Gastrocnemius medialis (tissue), 4 donors: ENCODE measurements around the gene BUB1B. TPM values are rescaled to one million over a fixed set of nuclear protein-coding genes. Genes with fewer than 3 reads are reported as not detected.

Source experiments
- ATAC-seq, 2 donors: fragments of 150-250 bp; one replicate each; pipeline ENCODE4 v1.9.1; 2016
- DNase-seq, 2 donors: peaks; one replicate each; pipeline ENCODE4 v3.0.0-alpha.2; 2019
- H3K27ac ChIP-seq, 4 donors: fragments of 200-600 bp; sonication (generic); 1 replicate in 1 of 4; 2 replicates in 3 of 4; pipeline ENCODE4 v1.5.1; 2016 to 2018; ENCODE audit warnings: mild to moderate bottlenecking in 2 of 4, moderate library complexity in 1 of 4
- H3K27me3 ChIP-seq, 3 donors: fragments of 200-600 bp; sonication (generic) in 2 of 3; 1 replicate in 1 of 3; 2 replicates in 2 of 3; pipeline versions ENCODE4 v1.5.1 to v1.6.0; 2016 to 2019; ENCODE audit warnings: mild to moderate bottlenecking in 1 of 3, moderate library complexity in 1 of 3
- H3K36me3 ChIP-seq, 2 donors: fragments of 200-600 bp; sonication (generic) in 1 of 2; one replicate each; pipeline ENCODE4 v1.5.1; 2017 to 2018
- H3K4me1 ChIP-seq, 2 donors: fragments of 200-600 bp; sonication (generic) in 1 of 2; one replicate each; pipeline ENCODE4 v1.5.1; 2016 to 2017; ENCODE audit warnings: mild to moderate bottlenecking in 2 of 2
- H3K4me3 ChIP-seq, 4 donors: fragments of 200-600 bp; sonication (generic) in 3 of 4; 1 replicate in 1 of 4; 2 replicates in 3 of 4; pipeline ENCODE4 v1.5.1; 2016 to 2019; ENCODE audit warnings: mild to moderate bottlenecking in 2 of 4
- H3K9me3 ChIP-seq, 3 donors: fragments of 200-600 bp; sonication (generic) in 2 of 3; 1 replicate in 1 of 3; 2 replicates in 2 of 3; pipeline ENCODE4 v1.5.1; 2016 to 2019
- POLR2A ChIP-seq, 2 donors: fragments of 450-650 bp; IDR thresholded peaks; one replicate each; pipeline ENCODE4 v1.6.1; 2017; ENCODE audit warnings: antibody characterized with exemption in 2 of 2, mild to moderate bottlenecking in 2 of 2, moderate library complexity in 2 of 2
- in situ Hi-C, 4 donors: fragments of 200-750 bp; cut with MboI; loops; one replicate each; pipeline versions ENCODE4 v1.15.0 to v1.8.0; 2017; ENCODE audit warnings: low sequenced_read_pairs in 4 of 4
- intact Hi-C: fragments of 100-400 bp; cut with DNase I; formaldehyde crosslinking; loops from one replicate; pipeline ENCODE4 v1.15.1; 2023; ENCODE audit warnings: low total_unique reads
- total RNA-seq, 4 donors: library from RNA; depleted of rRNA; stranded (reverse); fragments of >200 nt; gene quantifications; one replicate each; pipeline versions ENCODE4 v1.1.0 to v1.2.3, GENCODE V29; 2016
- TF ChIP-seq, protein P1 (sequence below), 5 experiments: fragments of 450-650 bp in 3 of 5; fragments of 200-600 bp in 2 of 5; sonication (generic) in 2 of 5; IDR thresholded peaks in 4 of 5; conservative IDR thresholded peaks in 1 of 5; 1 replicate in 4 of 5; 2 replicates in 1 of 5; pipeline ENCODE4 v1.5.1; 2016 to 2019; ENCODE audit warnings: antibody characterized with exemption in 5 of 5, mild to moderate bottlenecking in 3 of 5, moderate library complexity in 3 of 5

Gene BUB1B
- total RNA-seq, 4 donors from 2014 or later = 0.51 to 1.8 TPM; not detected in 2

DNA sequence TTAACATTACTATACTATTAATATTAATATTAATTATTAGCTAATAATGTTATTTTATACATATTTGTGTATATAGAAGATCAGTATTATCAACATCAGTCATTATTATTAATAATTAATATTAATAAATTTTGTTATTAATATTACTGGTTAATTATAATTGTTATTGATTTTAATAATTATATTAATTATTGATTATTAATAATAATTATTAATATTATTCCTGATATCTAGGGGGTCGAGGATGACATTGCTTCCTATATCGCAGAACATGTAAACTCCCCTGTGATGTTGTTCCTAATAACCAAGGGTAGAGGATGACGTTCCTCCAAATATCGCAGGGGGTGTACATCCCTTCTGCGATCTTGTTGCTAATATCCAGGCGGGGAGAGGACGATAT, 34.9 kb upstream of the BUB1B start:
- intact Hi-C loops = no loop called here
- TF ChIP-seq, protein P1, sequence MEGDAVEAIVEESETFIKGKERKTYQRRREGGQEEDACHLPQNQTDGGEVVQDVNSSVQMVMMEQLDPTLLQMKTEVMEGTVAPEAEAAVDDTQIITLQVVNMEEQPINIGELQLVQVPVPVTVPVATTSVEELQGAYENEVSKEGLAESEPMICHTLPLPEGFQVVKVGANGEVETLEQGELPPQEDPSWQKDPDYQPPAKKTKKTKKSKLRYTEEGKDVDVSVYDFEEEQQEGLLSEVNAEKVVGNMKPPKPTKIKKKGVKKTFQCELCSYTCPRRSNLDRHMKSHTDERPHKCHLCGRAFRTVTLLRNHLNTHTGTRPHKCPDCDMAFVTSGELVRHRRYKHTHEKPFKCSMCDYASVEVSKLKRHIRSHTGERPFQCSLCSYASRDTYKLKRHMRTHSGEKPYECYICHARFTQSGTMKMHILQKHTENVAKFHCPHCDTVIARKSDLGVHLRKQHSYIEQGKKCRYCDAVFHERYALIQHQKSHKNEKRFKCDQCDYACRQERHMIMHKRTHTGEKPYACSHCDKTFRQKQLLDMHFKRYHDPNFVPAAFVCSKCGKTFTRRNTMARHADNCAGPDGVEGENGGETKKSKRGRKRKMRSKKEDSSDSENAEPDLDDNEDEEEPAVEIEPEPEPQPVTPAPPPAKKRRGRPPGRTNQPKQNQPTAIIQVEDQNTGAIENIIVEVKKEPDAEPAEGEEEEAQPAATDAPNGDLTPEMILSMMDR (IDR thresholded peaks at IDR 0.05 in 4 of 5, conservative IDR thresholded peaks at IDR 0.05 in 1 of 5) = no peak
- no peak for TF ChIP-seq POLR2A (IDR thresholded peaks at IDR 0.05)
- Histone ChIP-seq H3K27me3 (peaks cover 0 to 11% (median 0%) of the 10 kb centered on the region in 3 donors), H3K27ac (no peak overlapping the region), H3K4me3 (no peak overlapping the region), H3K9me3 (no peaks in the 10 kb centered on the region), H3K4me1 (no peaks in the 10 kb centered on the region), H3K36me3 (no peaks in the 10 kb centered on the region)
- in situ Hi-C loops = loop anchor here in 1 of 4 donors (25.0 kb wide), 1 partner anchor 339 kb away; the partner anchor contains the start of gene FSIP1
- ATAC-seq (no peak), DNase-seq (no peak)

DNA sequence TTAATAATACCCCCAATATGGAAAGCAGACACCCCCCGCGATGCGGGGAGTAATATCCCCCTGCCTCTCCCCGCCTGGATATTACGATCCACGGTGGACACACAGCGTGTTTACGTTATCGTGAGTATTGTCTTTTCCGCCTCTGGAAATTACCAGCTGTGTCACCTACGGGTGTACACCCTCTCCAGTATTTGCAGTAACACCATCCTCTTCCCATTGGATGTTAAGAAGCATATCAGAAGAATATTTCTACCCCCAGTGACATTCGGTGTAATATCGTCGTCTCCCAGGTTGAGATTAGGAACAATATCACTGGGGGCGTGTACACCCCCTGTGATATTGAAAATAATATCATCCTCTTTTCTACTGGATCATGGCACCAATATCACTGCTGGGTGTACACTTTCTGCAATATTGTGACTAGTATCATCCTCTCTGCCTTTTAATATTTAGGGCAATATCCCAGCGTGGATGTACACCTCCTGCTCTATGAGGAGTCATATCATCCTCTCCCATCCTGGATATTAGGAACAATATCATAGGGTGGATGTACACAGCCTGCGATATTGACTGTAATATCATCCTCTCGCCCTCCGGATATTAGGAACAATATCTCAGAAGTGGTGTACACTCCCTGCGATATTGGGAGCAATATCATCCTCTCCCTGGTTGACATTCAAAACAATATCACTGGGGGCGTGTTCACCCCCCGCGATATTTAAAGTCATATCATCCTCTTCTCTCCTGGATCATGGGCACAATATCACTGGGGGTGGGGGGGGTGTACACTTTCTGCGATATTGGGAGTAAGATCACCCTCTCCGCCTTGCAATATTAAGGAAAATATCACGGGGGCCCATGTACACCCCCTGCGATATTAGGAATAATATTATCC, 31.9 kb upstream of the BUB1B start:
- intact Hi-C loops (no loop called here), in situ Hi-C loops (loop anchor here in 1 of 4 donors (25.0 kb wide), 1 partner anchor 342 kb away; the partner anchor contains the start of gene FSIP1)
- Histone ChIP-seq H3K4me1 (no peaks in the 10 kb centered on the region), H3K4me3 (no peak overlapping the region), H3K9me3 (no peaks in the 10 kb centered on the region), H3K27ac (no peak overlapping the region), H3K36me3 (no peaks in the 10 kb centered on the region), H3K27me3 (peaks cover 0 to 16% (median 0%) of the 10 kb centered on the region in 3 donors)
- DNase-seq (no peak), ATAC-seq (no peak)
- TF ChIP-seq POLR2A (IDR thresholded peaks at IDR 0.05) = no peak
- TF ChIP-seq, protein P1 (IDR thresholded peaks at IDR 0.05 in 4 of 5, conservative IDR thresholded peaks at IDR 0.05 in 1 of 5) = no peak

DNA sequence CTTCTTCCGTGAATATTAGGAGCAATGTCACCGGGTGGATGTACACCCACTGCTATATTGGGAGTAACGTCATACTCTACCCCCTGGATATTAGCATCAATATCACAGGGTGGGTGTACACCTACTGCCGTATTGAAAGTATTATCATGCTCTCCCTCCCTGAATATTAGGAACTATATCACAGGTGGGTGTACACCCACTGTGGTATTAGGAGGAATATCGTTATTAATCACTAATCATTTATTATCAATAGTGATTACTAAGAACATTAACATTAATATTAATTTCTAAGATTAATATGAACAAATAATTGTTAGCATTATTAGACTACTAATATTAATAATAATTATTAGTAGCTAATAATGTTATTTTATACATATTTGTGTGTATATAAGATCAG, 30.8 kb upstream of the BUB1B start:
- TF ChIP-seq POLR2A (IDR thresholded peaks at IDR 0.05) = no peak
- TF ChIP-seq, protein P1 (IDR thresholded peaks at IDR 0.05 in 4 of 5, conservative IDR thresholded peaks at IDR 0.05 in 1 of 5) = no peak

DNA sequence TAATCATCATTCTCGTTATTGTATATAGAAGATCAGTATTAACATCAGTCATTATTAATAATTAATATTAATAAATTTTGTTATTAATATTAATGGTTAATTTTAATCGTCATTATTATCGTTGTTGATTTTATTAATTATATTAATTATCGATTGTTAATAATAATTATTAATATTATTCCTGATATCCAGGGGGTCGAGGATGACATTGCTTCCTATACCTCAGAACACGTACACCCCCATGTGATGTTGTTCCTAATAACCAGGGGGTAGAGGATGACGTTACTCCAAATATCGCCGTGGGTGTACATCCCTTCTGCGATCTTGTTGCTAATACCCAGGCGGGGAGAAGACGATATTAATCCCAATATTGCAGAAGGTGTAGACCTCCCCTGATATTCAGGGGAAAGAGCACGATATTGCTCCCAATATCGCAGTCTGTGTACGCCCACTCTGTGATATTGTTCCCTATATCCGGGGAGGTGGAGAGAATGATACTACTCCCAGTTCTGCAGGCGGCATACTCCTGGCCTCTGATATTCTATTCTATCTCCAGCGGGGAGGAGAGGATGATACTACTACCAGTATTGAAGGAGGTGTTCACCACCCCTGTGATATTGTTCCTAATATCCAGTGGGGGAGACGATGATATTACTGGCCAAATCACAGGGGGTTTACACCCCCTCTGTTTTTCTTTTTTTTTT, 29.9 kb upstream of the BUB1B start:
- ATAC-seq (no peak), DNase-seq (no peak)
- intact Hi-C loops (no loop called here), in situ Hi-C loops (loop anchor here in 1 of 4 donors (25.0 kb wide), 1 partner anchor 344 kb away; the partner anchor contains the start of gene FSIP1)
- Histone ChIP-seq H3K27ac (no peak overlapping the region), H3K9me3 (no peaks in the 10 kb centered on the region), H3K36me3 (no peaks in the 10 kb centered on the region), H3K27me3 (peaks cover 0 to 16% (median 0%) of the 10 kb centered on the region in 3 donors), H3K4me3 (no peak overlapping the region), H3K4me1 (no peaks in the 10 kb centered on the region)
- TF ChIP-seq, protein P1 (IDR thresholded peaks at IDR 0.05 in 4 of 5, conservative IDR thresholded peaks at IDR 0.05 in 1 of 5) = no peak
- TF ChIP-seq POLR2A (IDR thresholded peaks at IDR 0.05) = no peak

More for the DNA sequence above, 30.8 kb upstream of the BUB1B start:
- Histone ChIP-seq H3K4me1 (no peaks in the 10 kb centered on the region), H3K36me3 (no peaks in the 10 kb centered on the region), H3K27me3 (peaks cover 0 to 16% (median 0%) of the 10 kb centered on the region in 3 donors), H3K27ac (no peak overlapping the region), H3K9me3 (no peaks in the 10 kb centered on the region), H3K4me3 (no peak overlapping the region)
- no peak for ATAC-seq
- intact Hi-C loops = no loop called here
- in situ Hi-C loops = loop anchor here in 1 of 4 donors (25.0 kb wide), 1 partner anchor 343 kb away; the partner anchor contains the start of gene FSIP1
- no peak for DNase-seq
